Measurements from ENCODE around the gene KDM4C. TPM values are rescaled to one million over a fixed set of nuclear protein-coding genes. Genes with fewer than 3 reads are reported as not detected.

The KDM4C gene
- total RNA-seq, 1 donor from 2014 or later = 18.2 TPM

DNA sequence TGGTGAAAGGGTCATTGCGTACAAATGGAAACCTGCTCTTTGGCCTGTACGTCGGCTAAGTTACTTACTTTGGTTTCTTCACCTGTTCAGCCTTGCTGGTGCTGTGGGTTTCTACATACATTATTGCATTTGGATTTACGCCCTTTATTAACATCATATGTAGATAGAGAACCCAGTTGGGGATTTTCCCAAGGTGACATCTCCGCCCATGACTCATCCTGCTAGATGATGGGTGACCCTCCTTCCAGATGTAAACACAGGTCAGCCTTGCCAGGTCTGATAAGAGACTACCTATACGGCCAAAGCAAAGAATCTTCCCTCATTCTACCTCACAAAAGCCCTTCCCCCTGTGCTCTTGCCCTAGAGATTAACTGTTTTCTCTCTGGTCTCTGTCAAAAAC is 360.9 kb downstream of the KDM4C start:
- FAIRE-seq (no peak), DNase-seq (ENCODE audit: low read depth) (no peak)
- Mint-ChIP-seq H3K36me3 (ENCODE audit: low read depth, unreplicated experiment) (peaks cover 2% of the 10 kb centered on the region), H3K4me3 (ENCODE audit: unreplicated experiment) (no peak overlapping the region), H3K4me1 (ENCODE audit: low read depth, unreplicated experiment) (peaks cover 8% of the 10 kb centered on the region), H3K27ac (ENCODE audit: unreplicated experiment) (no peak overlapping the region), H3K9me3 (ENCODE audit: unreplicated experiment) (no peaks in the 10 kb centered on the region), H3K27me3 (ENCODE audit: low read depth, unreplicated experiment) (no peaks in the 10 kb centered on the region)
- H3K9ac ChIP-seq (ENCODE audit: low read length) = no peak overlapping the region
- H3K4me1 ChIP-seq (ENCODE audit: insufficient read depth, low read length) = no peaks in the 10 kb centered on the region
- no peak overlapping the region for H3K4me2 ChIP-seq (ENCODE audit: low read length)
- H3K36me3 ChIP-seq (ENCODE audit: insufficient read depth, low read length) = no peaks in the 10 kb centered on the region
- H4K20me1 ChIP-seq (ENCODE audit: insufficient read depth, low read length) = no peaks in the 10 kb centered on the region
- no peak for TF ChIP-seq EZH2 (IDR thresholded peaks at IDR 0.05; ENCODE audit: insufficient read depth, low read length)
- TF ChIP-seq, protein P1, sequence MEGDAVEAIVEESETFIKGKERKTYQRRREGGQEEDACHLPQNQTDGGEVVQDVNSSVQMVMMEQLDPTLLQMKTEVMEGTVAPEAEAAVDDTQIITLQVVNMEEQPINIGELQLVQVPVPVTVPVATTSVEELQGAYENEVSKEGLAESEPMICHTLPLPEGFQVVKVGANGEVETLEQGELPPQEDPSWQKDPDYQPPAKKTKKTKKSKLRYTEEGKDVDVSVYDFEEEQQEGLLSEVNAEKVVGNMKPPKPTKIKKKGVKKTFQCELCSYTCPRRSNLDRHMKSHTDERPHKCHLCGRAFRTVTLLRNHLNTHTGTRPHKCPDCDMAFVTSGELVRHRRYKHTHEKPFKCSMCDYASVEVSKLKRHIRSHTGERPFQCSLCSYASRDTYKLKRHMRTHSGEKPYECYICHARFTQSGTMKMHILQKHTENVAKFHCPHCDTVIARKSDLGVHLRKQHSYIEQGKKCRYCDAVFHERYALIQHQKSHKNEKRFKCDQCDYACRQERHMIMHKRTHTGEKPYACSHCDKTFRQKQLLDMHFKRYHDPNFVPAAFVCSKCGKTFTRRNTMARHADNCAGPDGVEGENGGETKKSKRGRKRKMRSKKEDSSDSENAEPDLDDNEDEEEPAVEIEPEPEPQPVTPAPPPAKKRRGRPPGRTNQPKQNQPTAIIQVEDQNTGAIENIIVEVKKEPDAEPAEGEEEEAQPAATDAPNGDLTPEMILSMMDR (IDR thresholded peaks at IDR 0.05; ENCODE audit: insufficient read depth, low read depth, low read length) = no peak
- no peak overlapping the region for H3K27ac ChIP-seq (ENCODE audit: low read depth, low read length)
- no peaks in the 10 kb centered on the region for H3K79me2 ChIP-seq (ENCODE audit: insufficient read depth, low read length)
- H3K4me3 ChIP-seq (ENCODE audit: insufficient read depth, low read depth, low read length) = no peak overlapping the region
- H2AFZ ChIP-seq (ENCODE audit: low read depth, low read length) = no peak overlapping the region
- H3K27me3 ChIP-seq (ENCODE audit: insufficient read depth, low read length) = no peaks in the 10 kb centered on the region
- H3K9me3 ChIP-seq (ENCODE audit: insufficient read depth, low read depth, low read length) = no peaks in the 10 kb centered on the region

DNA sequence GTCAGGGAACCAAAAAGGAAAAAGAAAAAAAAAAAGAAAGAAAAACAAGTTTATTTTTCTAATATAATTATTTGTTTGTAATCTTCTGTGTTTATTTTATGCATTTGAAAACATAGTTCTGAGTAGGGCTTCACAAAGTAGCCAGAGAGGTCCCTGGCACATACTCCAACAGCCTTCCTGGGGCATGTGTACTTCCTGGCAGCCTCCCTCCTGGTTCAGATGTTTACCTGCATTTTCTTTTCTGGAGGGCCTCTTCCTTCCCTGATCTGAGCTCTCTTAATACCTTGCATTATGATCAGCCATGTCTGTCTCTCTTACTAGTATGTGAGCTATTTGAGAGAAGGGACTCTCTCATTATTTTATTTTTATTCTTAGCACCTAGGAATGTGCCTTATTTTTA is 361.8 kb downstream of the KDM4C start:
- Mint-ChIP-seq H3K4me1 (ENCODE audit: low read depth, unreplicated experiment) (peaks cover 8% of the 10 kb centered on the region), H3K27ac (ENCODE audit: unreplicated experiment) (no peak overlapping the region)
- no peak for FAIRE-seq

GRCh38 chr9:7121055-7121454 is 363.3 kb downstream of the KDM4C start:
- peak; percentile 17 for DNase-seq (ENCODE audit: low read depth)
- H3K4me3 Mint-ChIP-seq (ENCODE audit: unreplicated experiment) = no peak overlapping the region
- peaks cover 3% of the 10 kb centered on the region for H3K4me1 Mint-ChIP-seq (ENCODE audit: low read depth, unreplicated experiment)
- H3K79me2 ChIP-seq (ENCODE audit: insufficient read depth, low read length) = no peaks in the 10 kb centered on the region
- no peaks in the 10 kb centered on the region for H3K9me3 Mint-ChIP-seq (ENCODE audit: unreplicated experiment)
- H3K36me3 ChIP-seq (ENCODE audit: insufficient read depth, low read length) = no peaks in the 10 kb centered on the region
- H3K4me3 ChIP-seq (ENCODE audit: insufficient read depth, low read depth, low read length) = no peak overlapping the region
- H3K27me3 Mint-ChIP-seq (ENCODE audit: low read depth, unreplicated experiment) = no peaks in the 10 kb centered on the region
- no peaks in the 10 kb centered on the region for H3K4me1 ChIP-seq (ENCODE audit: insufficient read depth, low read length)
- FAIRE-seq = no peak
- no peaks in the 10 kb centered on the region for H3K9me3 ChIP-seq (ENCODE audit: insufficient read depth, low read depth, low read length)
- H3K36me3 Mint-ChIP-seq (ENCODE audit: low read depth, unreplicated experiment) = peaks cover 2% of the 10 kb centered on the region
- H3K27me3 ChIP-seq (ENCODE audit: insufficient read depth, low read length) = no peaks in the 10 kb centered on the region
- H4K20me1 ChIP-seq (ENCODE audit: insufficient read depth, low read length) = no peaks in the 10 kb centered on the region
- H3K27ac Mint-ChIP-seq (ENCODE audit: unreplicated experiment) = no peak overlapping the region
- no peak overlapping the region for H3K27ac ChIP-seq (ENCODE audit: low read depth, low read length)
- H2AFZ ChIP-seq (ENCODE audit: low read depth, low read length) = no peak overlapping the region
- no peak overlapping the region for H3K9ac ChIP-seq (ENCODE audit: low read length)
- TF ChIP-seq EZH2 (IDR thresholded peaks at IDR 0.05; ENCODE audit: insufficient read depth, low read length) = no peak
- TF ChIP-seq, protein P1 (IDR thresholded peaks at IDR 0.05; ENCODE audit: insufficient read depth, low read depth, low read length) = no peak
- no peak overlapping the region for H3K4me2 ChIP-seq (ENCODE audit: low read length)

More for the DNA sequence above, 361.8 kb downstream of the KDM4C start:
- no peak overlapping the region for H3K9ac ChIP-seq (ENCODE audit: low read length)
- no peak overlapping the region for H3K27ac ChIP-seq (ENCODE audit: low read depth, low read length)
- no peak overlapping the region for H2AFZ ChIP-seq (ENCODE audit: low read depth, low read length)
- DNase-seq (ENCODE audit: low read depth) = no peak
- H3K36me3 Mint-ChIP-seq (ENCODE audit: low read depth, unreplicated experiment) = peaks cover 2% of the 10 kb centered on the region
- no peaks in the 10 kb centered on the region for H3K27me3 Mint-ChIP-seq (ENCODE audit: low read depth, unreplicated experiment)
- TF ChIP-seq EZH2 (IDR thresholded peaks at IDR 0.05; ENCODE audit: insufficient read depth, low read length) = no peak
- TF ChIP-seq, protein P1 (IDR thresholded peaks at IDR 0.05; ENCODE audit: insufficient read depth, low read depth, low read length) = no peak
- no peak overlapping the region for H3K4me3 Mint-ChIP-seq (ENCODE audit: unreplicated experiment)
- H3K4me3 ChIP-seq (ENCODE audit: insufficient read depth, low read depth, low read length) = no peak overlapping the region
- no peak overlapping the region for H3K4me2 ChIP-seq (ENCODE audit: low read length)
- H3K36me3 ChIP-seq (ENCODE audit: insufficient read depth, low read length) = no peaks in the 10 kb centered on the region
- H3K9me3 Mint-ChIP-seq (ENCODE audit: unreplicated experiment) = no peaks in the 10 kb centered on the region
- no peaks in the 10 kb centered on the region for H3K27me3 ChIP-seq (ENCODE audit: insufficient read depth, low read length)
- H3K4me1 ChIP-seq (ENCODE audit: insufficient read depth, low read length) = no peaks in the 10 kb centered on the region
- no peaks in the 10 kb centered on the region for H3K79me2 ChIP-seq (ENCODE audit: insufficient read depth, low read length)
- H4K20me1 ChIP-seq (ENCODE audit: insufficient read depth, low read length) = no peaks in the 10 kb centered on the region
- no peaks in the 10 kb centered on the region for H3K9me3 ChIP-seq (ENCODE audit: insufficient read depth, low read depth, low read length)
